A673 (cell line): ENCODE data around the gene PDE6A.

Experiments
- CTCF ChIP-seq: fragments of 300-800, 200-600 bp; sonication (generic); conservative IDR thresholded peaks from 2 replicates; pipeline ENCODE4 v1.5.1; 2017; ENCODE audit warnings: low read depth, mild to moderate bottlenecking, antibody characterized with exemption, low read length, moderate library complexity, mixed read lengths
- EZH2 ChIP-seq: fragments of 200-600 bp; sonication (generic); IDR thresholded peaks from 2 replicates; pipeline ENCODE4 v1.6.1; 2017; ENCODE audit warnings: borderline replicate concordance, low read depth, mild to moderate bottlenecking, mixed read lengths, antibody characterized with exemption, low read length; ENCODE audit not compliant: poor library complexity, severe bottlenecking

GRCh38 chr5:149838881-149839739 is 105.5 kb downstream of the PDE6A start:
- TF ChIP-seq CTCF (no peak), EZH2 (no peak)
